GM18870 (cell line): ENCODE data around the gene CYTH3.
"Not testable (repeated sequence)": the region's sequence is repeated elsewhere in the genome, so short reads cannot be mapped to it uniquely, and the experiment has no call there.

ENCODE experiments used
- ATAC-seq: cut with Tn5 transposase; IDR thresholded peaks from one replicate; pipeline ENCODE4 v1.9.1; 2021; ENCODE audit warnings: moderate library complexity; ENCODE audit not compliant: unreplicated experiment

CYTH3 gene

GRCh38 chr7:6198689-6199595, 73.5 kb downstream of the CYTH3 start:
- ATAC-seq = no peak

- ATAC-seq = no peak
Measured at GRCh38 chr7:6197801-6198551, 74.4 kb downstream of the CYTH3 start.

GRCh38 chr7:6193709-6194108, 78.7 kb downstream of the CYTH3 start:
- no peak for ATAC-seq

GRCh38 chr7:6190563-6190962, 81.9 kb downstream of the CYTH3 start:
- not testable (repeated sequence) for ATAC-seq

GRCh38 chr7:6188389-6188788, 84.0 kb downstream of the CYTH3 start:
- ATAC-seq = no peak

- ATAC-seq = no peak
Measured at GRCh38 chr7:6186577-6186976, 85.8 kb downstream of the CYTH3 start.

GRCh38 chr7:6182993-6183392, 89.4 kb downstream of the CYTH3 start:
- no peak for ATAC-seq

- no peak for ATAC-seq
Measured at GRCh38 chr7:6181136-6181535, 91.3 kb downstream of the CYTH3 start.

GRCh38 chr7:6180344-6180725, 92.1 kb downstream of the CYTH3 start:
- ATAC-seq = no peak

GRCh38 chr7:6179620-6180343, 92.6 kb downstream of the CYTH3 start:
- ATAC-seq = no peak

GRCh38 chr7:6178298-6179029, 94.0 kb downstream of the CYTH3 start:
- ATAC-seq = no peak

- ATAC-seq = no peak
Measured at GRCh38 chr7:6175645-6176044, 96.8 kb downstream of the CYTH3 start.

GRCh38 chr7:6172910-6173295, 99.5 kb downstream of the CYTH3 start:
- ATAC-seq = no peak

- ATAC-seq = no peak
Measured at GRCh38 chr7:6172224-6172909, 100.1 kb downstream of the CYTH3 start.

GRCh38 chr7:6171532-6172223, 100.7 kb downstream of the CYTH3 start:
- no peak for ATAC-seq

GRCh38 chr7:6170571-6171531, 101.6 kb downstream of the CYTH3 start:
- ATAC-seq = no peak

GRCh38 chr7:6169805-6170520, 102.5 kb downstream of the CYTH3 start:
- ATAC-seq = no peak

GRCh38 chr7:6168477-6168868, 104.0 kb downstream of the CYTH3 start:
- no peak for ATAC-seq
